ENCODE results near the gene SLX1A. TPM values are rescaled to one million over a fixed set of nuclear protein-coding genes. Genes with fewer than 3 reads are reported as not detected.
"Not testable (repeated sequence)": the region's sequence is repeated elsewhere in the genome, so short reads cannot be mapped to it uniquely, and the experiment has no call there.

The SLX1A gene
- total RNA-seq, 2 donors from 2014 or later = 41.5 to 65.3 TPM

DNA sequence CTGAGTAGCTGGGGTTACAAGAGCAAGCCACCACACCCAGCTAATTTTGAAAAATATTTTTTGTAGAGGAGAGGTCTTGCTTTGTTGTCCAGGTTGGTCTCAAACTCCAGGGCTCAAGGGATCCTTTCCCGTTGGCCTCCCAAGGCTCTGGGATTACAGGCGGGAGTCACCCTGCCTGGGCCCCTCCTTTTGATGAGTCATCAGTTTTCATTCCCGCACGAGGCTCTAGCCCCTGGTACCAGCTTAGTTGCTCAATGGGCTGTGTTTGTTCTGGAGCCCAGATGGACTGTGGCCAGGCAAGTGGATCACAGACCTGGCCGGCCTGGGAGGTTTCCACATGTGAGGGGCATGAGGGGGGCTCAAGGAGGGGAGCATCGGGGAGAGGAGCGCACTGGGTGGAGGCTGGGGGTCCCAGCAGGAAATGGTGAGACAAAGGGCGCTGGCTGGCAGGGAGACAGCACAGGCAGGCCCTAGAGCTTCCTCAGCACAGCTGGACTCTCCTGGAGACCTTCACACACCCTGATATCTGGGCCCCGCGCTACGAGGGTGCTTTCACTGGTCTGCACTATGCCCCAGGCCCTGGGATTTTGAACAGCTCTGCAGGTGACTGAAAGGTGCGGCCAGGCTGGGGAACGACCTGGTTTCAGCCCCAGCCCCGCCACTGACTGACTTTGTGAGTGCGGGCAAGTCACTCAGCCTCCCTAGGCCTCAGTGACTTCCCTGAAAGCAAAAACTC lies 6.1 kb downstream of the SLX1A start:
- peak; percentile 79 for ATAC-seq
- H3K36me3 ChIP-seq (replicated peaks in 1 of 2; ENCODE audit: insufficient read depth in 1 of 2, low read depth in 2 of 2); H3K9me3 ChIP-seq; intact Hi-C loops (cut with DNase I); H3K4me3 ChIP-seq; H3K27me3 ChIP-seq; DNase-seq; H3K4me1 ChIP-seq; H3K27ac ChIP-seq: not testable (repeated sequence)
- WGBS, 2 donors = no CpG with 5 or more reads among the region's 15 CpGs

DNA sequence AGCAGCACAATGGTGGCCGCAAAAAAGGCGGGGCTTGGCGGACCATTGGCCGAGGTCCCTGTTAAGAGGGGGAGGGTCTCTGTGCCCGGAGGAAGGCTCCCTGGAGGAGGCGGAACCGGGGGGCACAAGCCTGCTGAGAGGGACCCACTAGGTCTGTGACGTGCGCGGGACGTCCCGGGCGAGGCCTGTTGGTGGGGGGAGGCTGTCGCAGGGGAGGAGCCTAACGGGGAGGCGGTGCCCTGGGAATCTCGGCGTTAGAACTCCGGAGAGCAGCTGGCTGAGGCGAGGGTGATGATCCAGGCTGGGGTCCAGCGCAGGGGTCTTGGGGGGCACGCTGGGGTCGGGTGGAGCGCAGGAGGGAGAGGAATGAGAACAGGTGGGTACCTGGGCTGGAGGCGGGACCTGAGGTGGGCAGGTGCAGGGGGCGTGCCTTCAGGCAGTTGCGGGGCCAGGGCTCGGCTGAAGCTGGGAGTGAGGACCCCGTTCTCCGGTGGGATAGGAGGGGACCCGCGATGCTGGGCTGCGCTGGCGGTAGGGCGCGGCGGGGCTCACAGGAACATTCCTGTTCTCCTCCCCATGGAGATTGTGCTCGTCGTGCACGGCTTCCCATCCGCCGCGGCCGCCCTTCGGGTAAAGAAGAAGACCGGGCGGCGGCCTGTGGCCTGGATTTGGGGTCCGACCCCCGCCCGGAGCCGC lies 12.0 kb downstream of the SLX1A start:
- H3K4me1 ChIP-seq; H3K36me3 ChIP-seq (replicated peaks in 1 of 2; ENCODE audit: insufficient read depth in 1 of 2, low read depth in 2 of 2); H3K27me3 ChIP-seq; intact Hi-C loops (cut with DNase I); H3K27ac ChIP-seq; H3K4me3 ChIP-seq; H3K9me3 ChIP-seq: not testable (repeated sequence)
- ATAC-seq = peak; percentile 68
- DNase-seq = peak in 2 of 4 donors; percentile 10 to 18
- WGBS, 2 donors = 1% methylated on average over 19 of the region's 52 CpGs; no CpG with 5 or more reads in 1 of the 2 donors

DNA sequence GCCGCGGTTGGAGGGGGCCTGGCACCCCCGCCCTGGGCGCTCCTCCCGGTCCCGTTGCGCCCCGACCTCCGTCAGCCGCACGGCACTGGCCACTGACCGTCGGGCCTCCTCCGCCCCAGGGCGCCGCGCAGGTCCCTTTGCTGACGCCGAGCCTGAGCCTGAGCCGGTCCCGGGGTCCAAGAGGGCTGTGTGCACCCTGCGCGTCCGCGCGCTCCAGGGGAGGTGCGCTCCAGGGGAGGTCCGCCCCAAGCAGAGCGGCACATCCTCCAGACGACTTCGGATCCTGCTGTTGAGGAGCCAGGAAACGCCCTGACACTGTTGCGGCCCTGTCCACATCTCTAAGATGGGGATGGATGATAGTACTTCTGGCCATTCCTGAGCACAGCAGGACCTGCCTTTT lies 12.6 kb downstream of the SLX1A start:
- no CpG with 5 or more reads among the region's 33 CpGs for WGBS, 2 donors

DNA sequence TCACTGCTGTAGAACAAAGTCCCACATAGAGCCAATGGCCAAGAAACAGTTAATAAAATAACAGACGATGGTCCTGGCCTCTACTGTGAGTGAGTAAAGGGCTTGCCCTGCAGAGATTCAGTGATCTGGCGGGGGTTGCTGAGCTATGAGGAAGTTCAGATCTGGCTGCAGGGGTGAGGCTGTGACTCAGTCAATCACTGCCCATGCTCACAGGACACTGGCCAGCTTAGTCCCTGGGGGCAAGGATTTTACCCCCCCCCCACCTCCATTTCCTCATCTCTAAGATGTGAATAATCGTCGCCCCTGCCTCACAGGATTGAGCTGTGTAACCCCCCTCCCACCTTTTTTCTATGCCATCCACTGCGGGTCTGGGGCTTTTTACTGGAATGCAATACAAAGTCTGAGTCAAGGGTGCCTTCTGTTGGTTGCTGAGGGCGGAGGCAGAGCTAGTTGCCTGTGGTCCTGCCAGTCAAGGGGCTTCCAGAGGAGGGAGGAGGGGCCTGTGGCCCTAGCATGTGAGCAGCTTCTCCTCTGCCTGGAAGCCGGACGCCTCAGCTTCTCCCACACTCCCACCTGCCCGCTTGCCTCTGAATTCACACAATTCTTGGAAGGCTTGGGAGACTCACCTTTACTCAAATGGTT lies 13.5 kb downstream of the SLX1A start:
- H3K36me3 ChIP-seq (replicated peaks in 1 of 2; ENCODE audit: insufficient read depth in 1 of 2, low read depth in 2 of 2); H3K4me1 ChIP-seq; H3K4me3 ChIP-seq; H3K9me3 ChIP-seq; H3K27ac ChIP-seq; intact Hi-C loops (cut with DNase I); H3K27me3 ChIP-seq: not testable (repeated sequence)
- ATAC-seq = peak; percentile 18
- 21% methylated on average over 2 of the region's 9 CpGs; no CpG with 5 or more reads in 1 of the 2 donors for WGBS, 2 donors
- DNase-seq = peak; percentile 4 to 27 (median 9)

More for the DNA sequence above, 12.6 kb downstream of the SLX1A start:
- H3K9me3 ChIP-seq; H3K4me3 ChIP-seq; DNase-seq; H3K4me1 ChIP-seq; H3K27ac ChIP-seq; H3K27me3 ChIP-seq; H3K36me3 ChIP-seq (replicated peaks in 1 of 2; ENCODE audit: insufficient read depth in 1 of 2, low read depth in 2 of 2); intact Hi-C loops (cut with DNase I): not testable (repeated sequence)
- peak; percentile 18 for ATAC-seq

DNA sequence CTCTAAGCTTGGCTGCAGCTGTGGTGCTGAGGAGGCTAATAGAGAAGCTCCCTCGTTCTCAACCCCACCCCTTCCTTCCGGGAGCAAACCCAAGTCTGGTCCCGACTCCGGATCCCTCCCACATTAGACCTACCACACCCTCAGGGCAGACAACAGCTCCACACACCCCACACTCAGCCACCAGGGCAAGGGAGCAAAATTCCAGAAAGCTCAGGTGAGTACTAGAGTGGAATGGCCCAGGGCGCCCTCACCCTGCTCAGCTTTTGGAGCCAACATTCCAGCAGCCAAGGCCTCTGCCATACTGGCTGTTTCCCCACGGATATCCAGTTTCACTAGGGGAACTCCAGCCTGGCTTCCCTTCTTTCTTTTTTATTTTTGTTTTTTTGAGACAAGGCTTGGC lies 15.4 kb downstream of the SLX1A start:
- WGBS, 2 donors = 20% methylated on average over 2 of the region's 6 CpGs; no CpG with 5 or more reads in 1 of the 2 donors
- H3K4me1 ChIP-seq; H3K9me3 ChIP-seq; intact Hi-C loops (cut with DNase I); H3K36me3 ChIP-seq (replicated peaks in 1 of 2; ENCODE audit: insufficient read depth in 1 of 2, low read depth in 2 of 2); H3K4me3 ChIP-seq; H3K27ac ChIP-seq; H3K27me3 ChIP-seq: not testable (repeated sequence)
- DNase-seq (peak in 2 of 4 donors; percentile 14 to 41), ATAC-seq (peak; percentile 51)

DNA sequence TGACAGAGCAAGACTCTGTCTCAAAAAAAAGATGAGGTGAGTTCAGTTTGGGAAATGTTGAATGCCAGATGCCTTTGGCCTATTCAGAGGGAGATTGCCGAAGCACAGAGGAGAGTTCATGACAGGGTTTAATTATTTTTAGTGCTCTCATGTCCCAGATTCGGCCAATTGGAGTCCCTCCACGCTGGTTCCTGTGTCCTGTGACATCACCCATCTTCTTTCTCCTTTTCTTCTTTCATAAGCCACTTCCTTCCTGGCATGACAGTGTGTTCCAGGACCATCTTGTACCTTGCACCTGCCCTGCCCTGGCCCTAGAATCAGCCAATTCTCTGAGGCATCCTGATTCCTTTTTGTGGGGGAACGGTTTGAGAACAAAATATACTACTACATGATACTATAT lies 17.7 kb downstream of the SLX1A start:
- H3K27me3 ChIP-seq; H3K4me3 ChIP-seq; H3K4me1 ChIP-seq; H3K9me3 ChIP-seq; H3K27ac ChIP-seq; intact Hi-C loops (cut with DNase I); ATAC-seq; H3K36me3 ChIP-seq (replicated peaks in 1 of 2; ENCODE audit: insufficient read depth in 1 of 2, low read depth in 2 of 2); DNase-seq: not testable (repeated sequence)
- WGBS, 2 donors = no CpG with 5 or more reads among the region's 4 CpGs

- H3K27me3 ChIP-seq; H3K36me3 ChIP-seq (replicated peaks in 1 of 2; ENCODE audit: insufficient read depth in 1 of 2, low read depth in 2 of 2); DNase-seq; H3K4me3 ChIP-seq; H3K9me3 ChIP-seq; H3K27ac ChIP-seq; intact Hi-C loops (cut with DNase I); ATAC-seq; H3K4me1 ChIP-seq: not testable (repeated sequence)
- 69% methylated on average over 4 of the region's 5 CpGs; no CpG with 5 or more reads in 1 of the 2 donors for WGBS, 2 donors
Observed at GRCh38 chr16:30217082-30217481, 23.4 kb downstream of the SLX1A start.

Small RNAs within 50 kb of the gene (small RNA-seq; reads per million reads assigned to genes)
- not detected for gene AC106782.4

Other genes with a start within 250 kb of the SLX1A start
- 10 to 100 TPM; 67.5 to 71.9 TPM for gene TMEM219, start 231.8 kb upstream of the SLX1A start, total RNA-seq
- 10 to 100 TPM; 31.1 to 58.3 TPM for gene TAOK2, start 220.0 kb upstream of the SLX1A start, total RNA-seq
- gene HIRIP3, start 198.3 kb upstream of the SLX1A start, total RNA-seq = 10 to 100 TPM; 11.2 to 17.1 TPM
- gene INO80E, start 197.6 kb upstream of the SLX1A start, total RNA-seq = 10 to 100 TPM; 28.3 to 54.5 TPM
- gene DOC2A, start 182.8 kb upstream of the SLX1A start, total RNA-seq = under 1 TPM in 1 of 2 donors, not detected in 1; 0.78 TPM
- not detected for gene C16orf92, start 170.7 kb upstream of the SLX1A start, total RNA-seq
- gene TLCD3B, start 162.6 kb upstream of the SLX1A start, total RNA-seq = not detected
- gene ALDOA, start 128.1 kb upstream of the SLX1A start, total RNA-seq = 100 to 1,000 TPM; 306 to 384 TPM
- 10 to 100 TPM; 29.3 to 32.2 TPM for gene PPP4C, start 117.9 kb upstream of the SLX1A start, total RNA-seq
- 1 to 10 TPM; 1.8 to 2.6 TPM for gene TBX6, start 102.0 kb upstream of the SLX1A start, total RNA-seq
- 10 to 100 TPM; 28.3 to 84.8 TPM for gene YPEL3, start 97.7 kb upstream of the SLX1A start, total RNA-seq
- gene GDPD3, start 80.3 kb upstream of the SLX1A start, total RNA-seq = 1 to 10 TPM in 1 of 2 donors, not detected in 1; 1.8 TPM
- gene MAPK3, start 70.7 kb upstream of the SLX1A start, total RNA-seq = 10 to 100 TPM; 28.8 to 35.3 TPM
- 10 to 100 TPM in 1 of 2 donors, 1 to 10 TPM in 1; 8.2 to 17.4 TPM for gene CORO1A, start 10.3 kb upstream of the SLX1A start, total RNA-seq
- gene BOLA2B, start 209 bp upstream of the SLX1A start, total RNA-seq = 10 to 100 TPM; 47.5 to 54.7 TPM
- 10 to 100 TPM in 1 of 2 donors, 1 to 10 TPM in 1; 5.7 to 63.3 TPM for gene SULT1A3, start 5.4 kb downstream of the SLX1A start, total RNA-seq
- gene NPIPB13, start 54.6 kb downstream of the SLX1A start, total RNA-seq = 1 to 10 TPM in 1 of 2 donors, under 1 TPM in 1; 0.33 to 3.1 TPM
- gene CD2BP2, start 161.4 kb downstream of the SLX1A start, total RNA-seq = 10 to 100 TPM; 19.8 to 20.2 TPM
- gene TBC1D10B, start 176.6 kb downstream of the SLX1A start, total RNA-seq = 10 to 100 TPM; 17.9 to 22.1 TPM
- not detected for gene MYL11, start 180.9 kb downstream of the SLX1A start, total RNA-seq
- under 1 TPM; 0.26 to 0.33 TPM for gene SEPTIN1, start 188.7 kb downstream of the SLX1A start, total RNA-seq
- 10 to 100 TPM in 1 of 2 donors, 1 to 10 TPM in 1; 9.3 to 12.2 TPM for gene ZNF48, start 201.5 kb downstream of the SLX1A start, total RNA-seq
- gene ZNF771, start 213.7 kb downstream of the SLX1A start, total RNA-seq = 10 to 100 TPM; 16.6 to 18.8 TPM
- gene DCTPP1, start 236.2 kb downstream of the SLX1A start, total RNA-seq = 10 to 100 TPM in 1 of 2 donors, 1 to 10 TPM in 1; 3.3 to 15.0 TPM

Data from body of pancreas (tissue), 4 donors.